Effector CD8-positive, alpha-beta T cell (primary cell): ENCODE results near the gene FRS3.
"Not testable (repeated sequence)": the region's sequence is repeated elsewhere in the genome, so short reads cannot be mapped to it uniquely, and the experiment has no call there.

Experiments used
- DNase-seq: peaks from one replicate; lab custom pipeline; 2025; lab: John Stamatoyannopoulos, UW

FRS3 gene

GRCh38 chr6:41769376-41769775 lies 10.3 kb downstream of the FRS3 start:
- DNase-seq = no peak

DNA sequence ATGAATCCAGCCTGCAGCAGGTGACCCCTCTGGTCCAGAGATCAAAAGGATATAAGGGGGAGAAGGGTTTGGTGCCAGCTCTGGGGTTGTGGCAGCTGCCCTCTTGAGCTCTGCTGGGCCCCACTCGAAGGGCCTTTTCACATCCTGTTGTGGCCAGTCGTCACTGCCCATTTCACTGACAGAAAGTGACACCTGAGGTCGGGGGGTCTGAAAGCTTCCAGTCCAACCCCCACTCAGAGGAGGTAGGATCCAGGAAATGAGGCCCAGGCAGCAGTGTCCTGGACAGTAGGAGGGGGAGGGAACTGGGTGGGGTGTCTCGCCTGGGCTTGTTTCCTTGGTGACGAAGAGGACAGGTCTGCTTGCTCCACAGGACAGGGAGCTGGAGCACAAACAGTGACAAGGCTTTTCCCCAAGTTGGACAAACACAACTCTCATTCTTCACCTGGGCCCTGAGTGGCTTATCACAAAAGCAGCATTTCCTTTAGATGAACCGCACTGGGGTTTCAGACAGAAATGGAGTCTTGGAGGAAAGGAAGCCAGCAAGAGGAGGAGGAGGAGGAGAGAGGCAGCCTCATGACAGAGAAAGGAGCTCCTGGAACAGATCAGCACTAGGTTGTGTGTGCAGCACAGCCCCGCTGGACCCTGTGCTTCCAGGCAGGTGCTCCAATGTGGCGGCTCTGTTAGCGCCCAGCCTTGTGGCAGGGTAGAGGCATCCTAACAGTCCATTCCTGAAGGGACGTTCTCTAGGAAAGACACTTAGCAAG lies 11.0 kb downstream of the FRS3 start:
- DNase-seq = no peak

- no peak for DNase-seq
These were observed 12.4 kb downstream of the FRS3 start for GRCh38 chr6:41767112-41767833.

- not testable (repeated sequence) for DNase-seq
These were observed 13.5 kb downstream of the FRS3 start for GRCh38 chr6:41766043-41766664.

GRCh38 chr6:41763470-41763869 lies 16.2 kb downstream of the FRS3 start:
- DNase-seq = no peak

DNA sequence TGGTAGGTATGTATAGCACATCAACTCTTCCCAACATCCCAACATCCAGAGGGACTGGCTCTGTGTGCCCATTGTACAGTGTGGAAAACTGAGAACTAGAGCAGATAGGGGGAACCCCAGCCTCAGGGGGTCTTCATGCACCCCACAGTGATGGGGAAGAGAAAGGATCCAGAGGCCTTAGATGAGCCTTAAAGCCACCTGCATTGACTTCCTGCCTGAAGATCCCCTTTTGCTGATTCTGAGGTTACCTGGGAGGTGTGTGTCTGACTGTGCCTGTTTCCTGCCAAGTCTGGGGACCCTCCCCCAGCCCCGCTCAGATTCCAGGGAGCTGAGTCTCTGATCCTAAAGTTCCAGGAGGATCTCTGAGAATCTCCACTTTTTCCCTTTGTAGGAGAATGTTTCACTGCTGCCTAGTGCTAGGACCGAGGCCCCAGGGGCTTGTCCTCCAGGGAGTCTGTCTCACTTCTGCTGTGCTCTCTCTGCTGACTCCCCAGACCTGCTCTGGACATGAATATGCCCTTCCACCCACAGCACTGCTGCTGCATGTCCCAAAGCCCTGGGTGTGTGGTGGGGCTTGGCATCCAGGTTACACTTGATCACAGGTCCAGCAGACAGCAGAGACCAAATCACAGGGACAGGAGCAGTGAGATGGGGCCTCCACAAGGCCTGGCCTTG lies 19.7 kb downstream of the FRS3 start:
- DNase-seq = no peak

DNA sequence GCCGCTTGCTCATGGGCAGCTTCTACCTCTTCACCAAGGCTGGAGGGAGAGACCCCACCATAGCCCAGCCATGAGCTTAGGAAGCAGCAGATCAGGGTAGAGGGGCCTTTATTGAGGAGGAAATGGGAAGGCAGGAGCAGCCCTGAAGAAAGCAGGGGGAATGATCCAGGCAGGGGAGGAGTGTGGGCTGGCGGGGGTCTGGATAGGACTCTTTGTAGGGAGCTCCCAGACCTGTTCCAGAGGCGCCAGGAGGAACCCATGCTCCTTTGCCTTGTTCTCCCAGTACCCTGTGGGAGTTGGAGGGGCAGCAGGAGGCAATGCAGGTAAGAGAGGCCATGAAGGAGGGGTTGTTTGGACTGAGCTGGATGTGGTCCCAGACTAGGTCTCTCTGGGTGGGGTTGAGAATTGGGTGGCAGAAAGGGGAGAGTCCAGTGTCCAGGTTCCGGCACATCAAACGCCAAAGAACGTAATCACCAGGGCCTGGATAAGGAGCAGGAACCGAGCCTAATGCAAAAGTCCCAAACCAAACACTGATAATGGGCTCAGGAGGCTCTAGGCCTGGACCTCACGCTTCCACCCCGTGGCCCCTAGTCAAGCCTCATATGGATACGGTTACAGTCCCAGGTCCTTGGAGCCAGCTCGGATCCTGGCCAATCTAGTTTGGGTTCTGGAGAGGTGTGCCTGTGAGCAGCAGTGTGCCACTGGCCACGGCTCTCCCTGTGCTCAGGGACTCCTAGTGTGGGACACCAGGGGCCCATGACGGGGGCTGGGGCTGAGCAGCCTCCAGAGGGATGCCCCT lies 20.4 kb downstream of the FRS3 start:
- DNase-seq = no peak

- no peak for DNase-seq
These were observed 21.1 kb downstream of the FRS3 start for GRCh38 chr6:41758641-41759035.

- no peak for DNase-seq
These were observed 21.6 kb downstream of the FRS3 start for GRCh38 chr6:41757931-41758640.

DNA sequence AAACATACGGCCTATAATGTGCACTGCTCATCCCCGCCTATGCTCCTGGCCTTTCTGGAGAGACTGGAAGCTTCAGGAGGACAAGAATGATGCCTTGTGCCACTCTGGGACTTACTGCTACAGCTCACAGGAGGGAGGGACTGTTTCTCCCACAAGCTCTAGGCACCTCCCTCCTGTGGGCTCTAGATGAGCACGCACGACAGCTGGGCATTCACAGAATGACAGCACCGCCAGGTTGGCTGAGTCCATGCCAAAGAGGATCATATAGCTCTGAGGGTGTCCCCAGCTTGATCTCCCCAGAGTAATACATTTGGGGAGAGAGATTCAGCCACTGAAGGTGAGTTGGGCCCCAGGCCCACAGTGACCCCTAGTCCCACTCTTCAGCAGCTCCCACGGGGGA lies 22.4 kb downstream of the FRS3 start:
- DNase-seq = no peak

- no peak for DNase-seq
These were observed 23.3 kb downstream of the FRS3 start for GRCh38 chr6:41756354-41756753.

DNA sequence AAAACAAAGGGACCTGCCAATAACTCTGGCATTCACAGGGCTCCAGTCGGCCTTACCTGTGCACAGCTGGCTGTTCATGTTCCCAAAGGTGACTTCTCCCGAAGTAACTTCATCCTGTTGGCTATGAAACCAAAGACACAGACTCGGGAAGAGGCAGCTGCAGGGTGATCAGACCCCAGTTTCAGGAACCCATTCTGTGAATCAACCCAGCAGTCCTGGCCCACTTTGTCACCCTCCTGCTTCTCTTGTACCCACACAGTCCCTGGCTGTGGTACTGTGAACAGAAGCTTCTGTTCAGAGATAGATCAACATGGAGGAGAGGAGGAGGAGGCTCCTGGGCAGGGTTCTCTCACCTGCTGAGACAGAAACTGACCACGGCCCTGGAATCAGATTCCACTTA lies 23.8 kb downstream of the FRS3 start:
- DNase-seq = no peak

- DNase-seq = no peak
These were observed 29.3 kb downstream of the FRS3 start for GRCh38 chr6:41750374-41750773.

DNA sequence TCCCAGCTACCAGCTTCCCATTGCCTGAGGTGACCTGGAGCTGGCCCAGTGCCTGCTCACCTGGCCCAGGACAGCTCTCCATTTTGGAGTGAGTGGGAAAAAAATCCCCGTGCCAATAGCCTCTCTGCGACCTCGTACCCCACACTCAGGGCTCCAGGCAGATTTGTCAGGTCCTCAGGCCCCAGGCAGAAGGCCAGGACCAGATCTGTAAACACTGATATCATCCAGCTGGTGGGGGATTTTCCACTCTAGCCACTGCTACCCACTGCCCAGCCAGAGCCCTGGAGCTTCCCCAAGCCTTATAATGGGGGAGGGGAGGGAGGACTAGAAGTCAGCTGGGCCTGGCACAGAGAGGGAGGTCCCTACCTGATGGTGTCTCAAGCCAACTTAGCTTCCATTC lies 31.2 kb downstream of the FRS3 start:
- no peak for DNase-seq

GRCh38 chr6:41748102-41748477 lies 31.6 kb downstream of the FRS3 start:
- no peak for DNase-seq

DNA sequence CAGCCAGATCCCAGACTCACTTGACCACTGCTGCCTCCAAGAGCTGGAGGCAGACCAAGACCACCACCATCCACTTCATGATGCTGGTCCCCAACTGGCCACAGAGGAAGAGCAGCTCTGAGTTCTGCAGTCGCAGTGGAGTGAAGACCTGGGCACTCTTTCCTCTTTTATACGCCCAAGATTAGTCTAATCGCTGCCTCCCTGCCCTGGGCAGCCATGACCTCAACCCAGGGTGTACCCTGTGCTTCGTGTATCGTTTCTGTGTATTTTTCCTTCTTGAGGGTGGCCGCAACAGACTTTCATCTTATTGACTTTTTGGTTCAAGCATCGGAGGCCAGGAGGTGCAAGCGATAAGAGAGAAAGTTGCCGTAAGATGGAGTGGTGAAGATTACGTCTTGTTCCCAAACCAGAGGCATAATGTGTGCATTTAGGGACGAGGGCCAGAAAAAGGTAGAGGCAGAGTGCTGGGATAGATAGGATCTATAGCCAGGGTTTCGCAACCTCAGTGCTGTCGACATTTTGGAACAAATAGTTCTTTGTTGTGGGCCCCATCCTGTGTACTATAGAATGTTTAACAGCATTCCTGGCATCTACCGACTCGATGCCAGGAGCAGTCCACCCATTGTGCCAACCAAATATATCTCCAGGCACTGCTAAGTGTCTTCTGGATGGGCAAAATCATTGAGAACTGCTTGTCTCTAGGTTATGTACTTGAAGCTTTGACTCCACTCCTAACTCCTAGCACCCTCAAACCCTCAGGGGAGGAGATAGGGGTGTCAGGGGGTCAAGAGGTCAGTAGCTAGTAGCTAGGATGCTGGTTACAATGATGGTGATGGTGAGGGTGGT lies 32.2 kb downstream of the FRS3 start, which contains the start of gene PGC:
TSS of gene PGC (minus strand) at position 142 of the 846 bp plus-strand sequence. CDS start at position 79, 63 bp downstream.
- DNase-seq = no peak

DNA sequence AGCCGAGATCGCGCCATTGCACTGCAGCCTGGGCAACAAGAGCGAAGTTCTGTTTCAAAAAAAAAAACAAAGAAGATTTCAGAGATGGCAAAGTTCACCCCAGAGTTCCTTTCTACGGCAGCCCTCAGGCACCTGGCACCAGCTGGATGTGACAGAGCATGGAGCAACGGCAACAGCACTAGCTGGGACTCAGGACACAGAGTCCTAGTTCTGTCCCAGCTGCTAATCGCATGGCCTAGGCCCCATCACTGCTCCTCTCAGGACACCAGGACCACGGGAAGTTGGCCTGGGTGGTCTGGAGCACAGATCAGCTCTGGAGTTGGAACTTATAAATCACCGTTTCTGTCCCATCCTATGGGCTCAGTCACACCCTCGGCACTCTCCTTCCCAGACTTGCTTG lies 33.6 kb downstream of the FRS3 start:
- no peak for DNase-seq

GRCh38 chr6:41744236-41744787 lies 35.4 kb downstream of the FRS3 start:
- no peak for DNase-seq

GRCh38 chr6:41743406-41744235 lies 36.1 kb downstream of the FRS3 start:
- DNase-seq = no peak
